HCT116 (cell line): ENCODE measurements around the gene GLYR1. TPM values are rescaled to one million over a fixed set of nuclear protein-coding genes. Genes with fewer than 3 reads are reported as not detected.

Experiments used
- ATAC-seq: fragments of 200-7000 bp; cut with Tn5 transposase; 2 replicates; pipeline ENCODE4 v1.9.1; 2020; ENCODE audit warnings: mild to moderate bottlenecking, moderate library complexity
- BruUV-seq: library from RNA; stranded (reverse); fragments of 400-500 nt; replicated peaks from 2 replicates; lab custom pipeline; 2021; lab: Mats Ljungman, UMichigan
- CTCF ChIA-PET: fragments of 300-600 bp; sonication (Branson Sonifier 250); formaldehyde crosslinking; loops from one replicate; lab custom pipeline; 2021; ENCODE audit warnings: antibody characterized with exemption; lab: Charles Lee
- POLR2A ChIA-PET: fragments of 300-600, 350-600 bp; sonication (Branson Sonifier 250); formaldehyde crosslinking; loops from one replicate; lab custom pipeline; 2021; ENCODE audit warnings: antibody characterized with exemption; lab: Charles Lee
- RAD21 ChIA-PET, 2 experiments: fragments of 300-600 bp; sonication (Branson Sonifier 250); formaldehyde crosslinking; loops; one replicate each; lab custom pipeline; 2023; ENCODE audit warnings: low total read pairs in 2 of 2; ENCODE audit not compliant: uncharacterized antibody in 2 of 2, unreplicated experiment in 2 of 2, low non-redundant PET in 1 of 2; lab: Charles Lee
- DNase-seq: peaks from one replicate; pipeline ENCODE4 v3.0.0-alpha.2; 2010; ENCODE audit warnings: low read depth, low spot score
- H2AFZ ChIP-seq: fragments of 200-600 bp; shearing (Covaris generic), sonication (generic); 2 replicates; pipeline ENCODE4 v1.6.1; 2017; ENCODE audit warnings: low read depth, mixed run types, mixed read lengths, antibody characterized with exemption, low read length; ENCODE audit not compliant: poor library complexity, severe bottlenecking
- H3K27ac ChIP-seq: 2 replicates; pipeline ENCODE4 v1.5.1; 2012; ENCODE audit warnings: low read depth, low read length
- H3K27me3 ChIP-seq: fragments of 200-600 bp; sonication (generic); 2 replicates; pipeline ENCODE4 v1.6.1; 2016; ENCODE audit warnings: mixed run types, low read length, mixed read lengths; ENCODE audit not compliant: insufficient read depth
- H3K36me3 ChIP-seq, 2 experiments: fragments of 200-500 bp in 1 of 2; fragments of 200-600 bp in 1 of 2; sonication (Bioruptor generic) in 1 of 2; sonication (generic) in 1 of 2; 2 replicates each; pipeline versions ENCODE4 v1.5.1 to v1.6.1; 2014 to 2016; ENCODE audit warnings: low read length in 2 of 2, inconsistent platforms in 1 of 2, mixed read lengths in 1 of 2, mixed run types in 1 of 2; ENCODE audit not compliant: insufficient read depth in 2 of 2, control insufficient read depth in 1 of 2
- H3K4me1 ChIP-seq, 2 experiments: fragments of 200-600 bp in 1 of 2; sonication (generic) in 1 of 2; 2 replicates each; pipeline versions ENCODE4 v1.5.1 to v1.6.1; 2012 to 2017; ENCODE audit warnings: low read length in 2 of 2, inconsistent platforms in 1 of 2, mild to moderate bottlenecking in 1 of 2, mixed read lengths in 1 of 2, mixed run types in 1 of 2, moderate library complexity in 1 of 2; ENCODE audit not compliant: insufficient read depth in 2 of 2, control insufficient read depth in 1 of 2
- H3K4me2 ChIP-seq: fragments of 200-600 bp; sonication (generic); 2 replicates; pipeline ENCODE4 v1.6.1; 2017; ENCODE audit warnings: mixed run types, low read length, mixed read lengths
- H3K4me3 ChIP-seq, 2 experiments: fragments of 200-600 bp in 1 of 2; sonication (generic) in 1 of 2; replicated peaks in 1 of 2; 2 replicates each; pipeline ENCODE4 v1.5.1; 2011 to 2016; ENCODE audit warnings: low read length in 2 of 2, control low read depth in 1 of 2, low read depth in 1 of 2, mild to moderate bottlenecking in 1 of 2, mixed read lengths in 1 of 2, mixed run types in 1 of 2
- H3K79me2 ChIP-seq: fragments of 200-600 bp; sonication (generic); 2 replicates; pipeline ENCODE4 v1.6.1; 2017; ENCODE audit warnings: mild to moderate bottlenecking, mixed run types, low read length, moderate library complexity, mixed read lengths; ENCODE audit not compliant: insufficient read depth
- H3K9ac ChIP-seq: fragments of 200-600 bp; sonication (generic); 2 replicates; pipeline ENCODE4 v1.6.1; 2016; ENCODE audit warnings: low read length, mixed read lengths
- H3K9me2 ChIP-seq: fragments of 200-600 bp; sonication (generic), shearing (Covaris generic); 2 replicates; pipeline ENCODE4 v1.6.1; 2017; ENCODE audit warnings: mixed run types, mild to moderate bottlenecking, moderate library complexity; ENCODE audit not compliant: insufficient read depth
- H3K9me3 ChIP-seq, 2 experiments: fragments of 200-500 bp in 1 of 2; fragments of 200-600 bp in 1 of 2; sonication (Bioruptor generic) in 1 of 2; sonication (generic) in 1 of 2; 2 replicates each; pipeline ENCODE4 v1.6.1; 2014 to 2017; ENCODE audit warnings: low read length in 2 of 2, mixed read lengths in 2 of 2, inconsistent platforms in 1 of 2, low read depth in 1 of 2, mild to moderate bottlenecking in 1 of 2, mixed run types in 1 of 2, moderate library complexity in 1 of 2; ENCODE audit not compliant: control insufficient read depth in 1 of 2, insufficient read depth in 1 of 2
- H4K20me1 ChIP-seq: fragments of 200-600 bp; sonication (generic), shearing (Covaris generic); 2 replicates; pipeline ENCODE4 v1.6.1; 2017; ENCODE audit warnings: mixed run types, mild to moderate bottlenecking, moderate library complexity; ENCODE audit not compliant: insufficient read depth
- ATF3 ChIP-seq: IDR thresholded peaks from 2 replicates; pipeline ENCODE4 v1.6.1; 2012
- CEBPB ChIP-seq: IDR thresholded peaks from 2 replicates; pipeline ENCODE4 v1.6.1; 2012; ENCODE audit warnings: low read depth
- CTCF ChIP-seq, 3 experiments: fragments of 200-600 bp in 1 of 3; sonication (generic) in 1 of 3; IDR thresholded peaks in 2 of 3; conservative IDR thresholded peaks in 1 of 3; 2 replicates each; pipeline ENCODE4 v1.5.1; 2012 to 2017; ENCODE audit warnings: low read depth in 2 of 3, low read length in 2 of 3, antibody characterized with exemption in 1 of 3, borderline replicate concordance in 1 of 3, control low read depth in 1 of 3, mild to moderate bottlenecking in 1 of 3, mixed read lengths in 1 of 3, mixed run types in 1 of 3, moderate library complexity in 1 of 3; ENCODE audit not compliant: insufficient read depth in 1 of 3
- ELF1 ChIP-seq: IDR thresholded peaks from 2 replicates; pipeline ENCODE4 v1.6.1; 2012; ENCODE audit warnings: low read depth, borderline replicate concordance
- EZH2phosphoT487 ChIP-seq: fragments of 200-600 bp; IDR thresholded peaks from 2 replicates; pipeline ENCODE4 v1.6.1; 2018; ENCODE audit warnings: antibody characterized with exemption, borderline replicate concordance
- JUND ChIP-seq: IDR thresholded peaks from 2 replicates; pipeline ENCODE4 v1.6.1; 2012
- MAX ChIP-seq: IDR thresholded peaks from 2 replicates; pipeline ENCODE4 v1.6.1; 2012
- POLR2A ChIP-seq: IDR thresholded peaks from 2 replicates; pipeline ENCODE4 v1.7.0; 2011; ENCODE audit warnings: borderline replicate concordance; ENCODE audit not compliant: insufficient read depth, insufficient read length; ENCODE audit errors: extremely low read depth
- POLR2AphosphoS5 ChIP-seq: IDR thresholded peaks from 2 replicates; pipeline ENCODE4 v1.6.1; 2011; ENCODE audit warnings: mild to moderate bottlenecking, low read depth, low read length, moderate library complexity
- RAD21 ChIP-seq: IDR thresholded peaks from 2 replicates; pipeline ENCODE4 v1.6.1; 2012; ENCODE audit warnings: low read depth, mild to moderate bottlenecking
- REST ChIP-seq: IDR thresholded peaks from 2 replicates; pipeline ENCODE4 v1.6.1; 2012; ENCODE audit warnings: low read depth
- TCF7L2 ChIP-seq: IDR thresholded peaks from 2 replicates; pipeline ENCODE4 v1.7.0; 2011; ENCODE audit warnings: borderline replicate concordance, inconsistent platforms; ENCODE audit not compliant: insufficient read depth, insufficient read length; ENCODE audit errors: extremely low read depth
- YY1 ChIP-seq: IDR thresholded peaks from 2 replicates; pipeline ENCODE4 v1.6.1; 2011; ENCODE audit warnings: low read length, low read depth, moderate library complexity, mild to moderate bottlenecking; ENCODE audit not compliant: insufficient replicate concordance; ENCODE audit errors: extremely low read depth
- ZFX ChIP-seq: fragments of 450-650 bp; IDR thresholded peaks from 2 replicates; pipeline ENCODE4 v1.6.1; 2017
- ZNF274 ChIP-seq: fragments of 200-500 bp; sonication (Bioruptor generic); IDR thresholded peaks from 2 replicates; pipeline ENCODE4 v1.6.1; 2014; ENCODE audit warnings: mild to moderate bottlenecking, low read depth, low read length, inconsistent platforms
- intact Hi-C: fragments of 100-400 bp; cut with micrococcal nuclease; formaldehyde crosslinking; loops from 2 replicates; pipeline ENCODE4 v1.10.0; 2022
- total RNA-seq: library from RNA; stranded (reverse); gene quantifications from one replicate; pipeline ENCODE4 v1.2.1, GENCODE V29; 2021; ENCODE audit not compliant: unreplicated experiment

The GLYR1 gene
- total RNA-seq, 1 experiment from 2014 or later: 50.0 TPM

- H3K4me1 ChIP-seq: 0 out of 4 replicates have a peak, but pooled peaks cover 0 to 4% of the 10 kb centered on the region in 2 experiments
- H3K27ac ChIP-seq: no peak overlapping the region
- POLR2A ChIA-PET: no interaction called here
- no peak overlapping the region for H3K4me3 ChIP-seq
- peaks cover 12% of the 10 kb centered on the region for H3K79me2 ChIP-seq
- TF ChIP-seq MAX (no peak), ZNF274 (no peak), CEBPB (no peak), POLR2AphosphoS5 (no peak), ELF1 (no peak), YY1 (no peak), TCF7L2 (no peak), ZFX (no peak), RAD21 (no peak), ATF3 (no peak)
- H3K9me3 ChIP-seq: no peaks in the 10 kb centered on the region
- H3K4me2 ChIP-seq: no peak overlapping the region
- CTCF ChIA-PET: no interaction called here
- no TSS peak for BruUV-seq
- H4K20me1 ChIP-seq: no peaks in the 10 kb centered on the region; the same call in 1 of the 2 replicates
- intact Hi-C loops: no loop called here
- RAD21 ChIA-PET: no interaction called here
- H3K9me2 ChIP-seq: no peaks in the 10 kb centered on the region
- no peak overlapping the region for H2AFZ ChIP-seq
- ATAC-seq: no peak
- H3K27me3 ChIP-seq: no peaks in the 10 kb centered on the region
- no peak overlapping the region for H3K9ac ChIP-seq
- DNase-seq: no peak
- H3K36me3 ChIP-seq: peaks cover 47 to 50% of the 10 kb centered on the region in 2 experiments
Observed at GRCh38 chr16:4873091-4873490, 26.0 kb upstream of the GLYR1 start.

- Histone ChIP-seq H3K4me2 (no peak overlapping the region), H3K4me3 (no peak overlapping the region), H4K20me1 (no peaks in the 10 kb centered on the region; the same call in 1 of the 2 replicates), H3K4me1 (no peaks in the 10 kb centered on the region), H2AFZ (no peak overlapping the region), H3K36me3 (peaks cover 37 to 41% of the 10 kb centered on the region in 2 experiments), H3K9ac (no peak overlapping the region), H3K27me3 (no peaks in the 10 kb centered on the region), H3K27ac (no peak overlapping the region), H3K9me3 (no peaks in the 10 kb centered on the region), H3K9me2 (no peaks in the 10 kb centered on the region), H3K79me2 (peaks cover 32% of the 10 kb centered on the region)
- intact Hi-C loops: no loop called here
- no peak for DNase-seq
- ChIA-PET RAD21 (no interaction called here), CTCF (no interaction called here), POLR2A (no interaction called here)
- no peak for ATAC-seq
- BruUV-seq: no TSS peak
- TF ChIP-seq REST (no peak), MAX (no peak), YY1 (no peak), CTCF (IDR thresholded peaks at IDR 0.05 in 2 of 3, conservative IDR thresholded peaks at IDR 0.05 in 1 of 3; ENCODE audit: borderline replicate concordance in 1 of 3, insufficient read depth in 1 of 3, low read depth in 2 of 3, low read length in 2 of 3) (no peak), POLR2A (no peak), JUND (no peak), CEBPB (no peak), ELF1 (no peak), EZH2phosphoT487 (no peak)
Observed at GRCh38 chr16:4871071-4871470, 24.0 kb upstream of the GLYR1 start.
